PC-9 (cell line): ENCODE data around the gene TMEM163.

Experiments used
- EZH2 ChIP-seq: fragments of 200-600 bp; sonication (generic); IDR thresholded peaks from 2 replicates; pipeline ENCODE4 v1.8.0; 2017; ENCODE audit warnings: antibody characterized with exemption, low read depth
- TF ChIP-seq, protein P1 (sequence below): fragments of 200-600 bp; sonication (generic); conservative IDR thresholded peaks from 2 replicates; pipeline ENCODE4 v1.6.1; 2017; ENCODE audit warnings: mixed run types, antibody characterized with exemption, mild to moderate bottlenecking, moderate library complexity

DNA sequence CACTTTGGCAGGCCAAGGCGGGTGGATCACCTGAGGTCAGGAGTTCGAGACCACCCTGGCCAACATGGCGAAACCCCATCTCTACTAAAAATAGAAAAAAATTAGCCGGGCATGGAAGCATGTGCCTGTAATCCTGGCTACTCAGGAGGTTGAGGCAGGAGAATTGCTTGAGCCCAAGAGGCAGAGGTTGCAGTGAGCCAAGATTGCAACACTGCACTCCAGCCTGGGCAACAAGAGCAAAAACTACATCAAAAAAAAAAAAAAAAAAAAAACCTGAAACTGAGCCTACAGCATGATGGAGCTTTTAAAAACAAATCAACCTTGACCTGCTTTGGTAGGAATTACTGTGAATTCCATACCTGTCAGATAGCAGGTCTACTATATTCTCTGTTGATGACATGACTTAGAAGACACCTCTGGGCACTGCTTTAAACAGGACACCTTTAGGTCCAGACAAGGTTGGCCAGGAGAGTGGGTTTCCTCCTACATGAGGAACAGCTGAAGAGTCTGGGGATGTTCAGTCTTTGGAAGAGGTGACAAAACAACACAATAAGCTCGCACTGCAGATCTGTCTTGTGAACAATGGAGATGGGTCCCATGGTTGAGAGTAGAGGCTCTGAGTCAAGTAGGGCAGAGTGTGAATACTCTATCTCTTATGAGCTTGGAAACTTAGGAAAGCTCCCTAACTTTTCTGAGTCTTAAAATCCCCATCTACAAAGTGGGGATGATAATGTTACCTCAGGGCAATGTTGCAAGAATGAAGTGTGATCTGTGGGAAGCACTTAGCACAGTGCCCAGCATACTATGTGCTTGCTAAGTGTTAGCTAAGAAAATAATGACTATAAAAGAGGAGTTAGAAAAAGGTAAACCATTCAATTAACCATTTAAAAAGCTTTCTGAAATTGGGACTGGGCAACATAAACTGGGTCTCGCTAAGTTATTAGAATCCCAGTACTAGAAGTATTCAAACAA is 25.2 kb downstream of the TMEM163 start:
- TF ChIP-seq, protein P1, sequence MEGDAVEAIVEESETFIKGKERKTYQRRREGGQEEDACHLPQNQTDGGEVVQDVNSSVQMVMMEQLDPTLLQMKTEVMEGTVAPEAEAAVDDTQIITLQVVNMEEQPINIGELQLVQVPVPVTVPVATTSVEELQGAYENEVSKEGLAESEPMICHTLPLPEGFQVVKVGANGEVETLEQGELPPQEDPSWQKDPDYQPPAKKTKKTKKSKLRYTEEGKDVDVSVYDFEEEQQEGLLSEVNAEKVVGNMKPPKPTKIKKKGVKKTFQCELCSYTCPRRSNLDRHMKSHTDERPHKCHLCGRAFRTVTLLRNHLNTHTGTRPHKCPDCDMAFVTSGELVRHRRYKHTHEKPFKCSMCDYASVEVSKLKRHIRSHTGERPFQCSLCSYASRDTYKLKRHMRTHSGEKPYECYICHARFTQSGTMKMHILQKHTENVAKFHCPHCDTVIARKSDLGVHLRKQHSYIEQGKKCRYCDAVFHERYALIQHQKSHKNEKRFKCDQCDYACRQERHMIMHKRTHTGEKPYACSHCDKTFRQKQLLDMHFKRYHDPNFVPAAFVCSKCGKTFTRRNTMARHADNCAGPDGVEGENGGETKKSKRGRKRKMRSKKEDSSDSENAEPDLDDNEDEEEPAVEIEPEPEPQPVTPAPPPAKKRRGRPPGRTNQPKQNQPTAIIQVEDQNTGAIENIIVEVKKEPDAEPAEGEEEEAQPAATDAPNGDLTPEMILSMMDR: no peak
- no peak for TF ChIP-seq EZH2
